HTR-8/SVneo (cell line): ENCODE measurements around the gene YIF1B.
"Not testable (repeated sequence)": the region's sequence is repeated elsewhere in the genome, so short reads cannot be mapped to it uniquely, and the experiment has no call there.

ENCODE experiments used
- DNase-seq: peaks from one replicate; pipeline ENCODE4 v3.0.0; 2011; ENCODE audit warnings: low spot score, mixed read lengths; ENCODE audit not compliant: insufficient read length
- FAIRE-seq: peaks from 2 replicates; lab custom pipeline; 2011; peaks lifted over from hg19 to GRCh38; lab: Jason Lieb, UNC

YIF1B gene

GRCh38 chr19:38278751-38279150 lies 37.0 kb downstream of the YIF1B start:
- DNase-seq (no peak), FAIRE-seq (no peak)

- FAIRE-seq (no peak), DNase-seq (no peak)
Measured at GRCh38 chr19:38277969-38278680, 37.6 kb downstream of the YIF1B start.

DNA sequence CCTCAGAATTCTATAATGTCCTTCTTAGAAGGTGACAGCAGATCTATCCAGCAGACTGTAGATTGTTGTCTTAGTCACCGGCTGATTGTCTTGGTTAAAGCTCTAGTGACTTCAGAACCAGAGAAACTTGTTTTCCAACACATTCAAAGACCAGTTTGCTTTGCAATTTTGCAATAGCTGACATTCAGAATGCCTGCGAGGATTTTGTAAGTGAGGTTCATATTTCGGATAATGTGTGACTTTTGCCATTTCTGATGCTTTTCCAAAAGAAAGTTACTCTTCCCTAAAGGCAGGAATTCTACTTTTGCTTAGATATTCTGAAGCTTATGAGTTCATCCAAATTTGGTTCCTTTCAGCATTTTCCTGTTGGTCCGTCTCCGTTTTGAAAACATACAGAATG lies 38.2 kb downstream of the YIF1B start:
- DNase-seq (no peak), FAIRE-seq (no peak)

GRCh38 chr19:38276942-38277517 lies 38.7 kb downstream of the YIF1B start:
- no peak for FAIRE-seq
- no peak for DNase-seq

DNA sequence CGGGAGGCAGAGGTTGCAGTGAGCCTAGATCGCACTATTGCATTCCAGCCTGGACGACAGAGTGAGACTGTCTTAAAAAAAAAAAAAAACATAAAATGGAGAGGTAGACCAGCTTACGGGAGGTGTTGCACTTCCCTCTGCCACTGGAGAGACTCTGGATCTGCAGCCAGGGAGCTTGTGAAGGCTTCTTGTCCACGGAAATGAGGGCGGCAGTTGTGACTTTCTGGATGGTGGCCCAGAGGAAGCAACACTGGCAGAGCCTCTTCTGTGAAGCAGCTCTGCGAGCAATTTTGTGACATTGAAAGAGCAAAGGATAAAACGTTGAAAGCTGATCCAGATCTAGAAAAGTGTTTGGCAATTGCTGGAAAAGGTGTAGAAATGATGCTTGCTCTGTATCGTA lies 41.0 kb downstream of the YIF1B start:
- DNase-seq (no peak), FAIRE-seq (no peak)

GRCh38 chr19:38273499-38273898 lies 42.2 kb downstream of the YIF1B start:
- no peak for FAIRE-seq
- no peak for DNase-seq

DNA sequence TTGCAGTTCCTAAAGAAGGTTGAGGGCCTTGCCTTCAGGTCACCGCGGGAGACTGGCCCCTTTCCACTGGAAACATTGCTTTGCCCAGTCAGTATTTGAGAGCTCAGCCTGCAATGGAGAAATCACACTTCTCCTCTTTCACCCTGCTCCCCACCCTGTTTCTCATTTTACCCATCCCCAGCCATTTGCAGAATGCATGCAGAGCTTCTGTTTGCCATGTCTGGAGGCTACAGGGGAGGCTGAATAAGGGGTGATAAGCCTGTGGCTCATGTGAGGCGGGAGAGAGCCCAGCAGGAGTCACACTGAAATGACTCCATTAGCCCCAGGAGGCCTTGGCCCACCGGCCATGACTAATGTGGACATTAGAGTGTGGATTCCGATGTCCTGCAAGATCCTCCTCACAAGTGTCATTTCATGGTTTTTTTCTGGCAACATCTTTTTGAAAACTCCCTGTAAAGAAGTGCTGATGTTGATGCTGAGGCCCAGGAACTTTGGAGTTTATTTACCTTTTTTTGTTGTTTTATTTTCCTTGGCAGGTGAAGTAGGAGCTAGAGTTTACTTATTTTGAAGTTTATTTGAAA lies 45.1 kb downstream of the YIF1B start:
- no peak for FAIRE-seq
- no peak for DNase-seq

- FAIRE-seq (no peak), DNase-seq (no peak)
Measured at GRCh38 chr19:38268539-38268938, 47.2 kb downstream of the YIF1B start.

DNA sequence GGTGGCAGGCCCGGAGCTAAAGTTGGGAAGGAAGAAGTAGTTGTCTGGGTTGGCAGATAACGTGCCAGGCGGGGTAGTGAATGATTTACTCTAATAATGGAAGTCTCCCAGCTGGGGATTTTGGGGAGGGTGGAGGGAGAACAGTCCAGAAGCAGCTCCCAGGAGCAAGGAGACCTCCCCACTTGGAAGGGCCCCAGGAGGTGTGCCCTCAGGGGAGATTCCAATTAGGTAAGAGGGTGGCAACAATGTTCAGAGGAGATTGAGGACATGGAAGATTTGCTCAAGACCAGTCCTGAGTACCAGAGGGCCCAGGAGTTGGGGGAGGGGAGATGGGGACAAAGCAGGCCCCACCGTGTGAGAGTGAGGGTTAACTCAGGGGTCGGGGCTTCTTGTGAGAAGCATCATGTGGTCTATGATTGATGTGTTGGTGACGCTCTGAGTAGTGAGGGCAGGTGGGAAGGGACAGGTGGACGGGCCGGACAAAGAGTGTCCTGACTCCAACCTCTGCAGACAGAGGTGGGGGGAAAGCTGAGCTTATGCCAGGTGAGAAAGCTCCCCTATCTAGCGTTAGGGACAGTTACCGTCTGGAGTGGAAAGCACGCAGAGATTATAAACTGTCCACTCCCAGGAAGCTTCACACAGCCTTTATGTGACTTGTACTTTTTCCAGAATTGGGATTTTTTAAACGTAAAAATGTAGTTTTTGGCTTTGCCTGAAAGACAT lies 47.8 kb downstream of the YIF1B start:
- no peak for DNase-seq
- FAIRE-seq: peak; percentile 42

- FAIRE-seq (peak; percentile 89), DNase-seq (peak; percentile 67)
Measured at GRCh38 chr19:38266981-38267597, 48.7 kb downstream of the YIF1B start.

GRCh38 chr19:38265921-38266429 lies 49.8 kb downstream of the YIF1B start:
- no peak for DNase-seq
- no peak for FAIRE-seq

DNA sequence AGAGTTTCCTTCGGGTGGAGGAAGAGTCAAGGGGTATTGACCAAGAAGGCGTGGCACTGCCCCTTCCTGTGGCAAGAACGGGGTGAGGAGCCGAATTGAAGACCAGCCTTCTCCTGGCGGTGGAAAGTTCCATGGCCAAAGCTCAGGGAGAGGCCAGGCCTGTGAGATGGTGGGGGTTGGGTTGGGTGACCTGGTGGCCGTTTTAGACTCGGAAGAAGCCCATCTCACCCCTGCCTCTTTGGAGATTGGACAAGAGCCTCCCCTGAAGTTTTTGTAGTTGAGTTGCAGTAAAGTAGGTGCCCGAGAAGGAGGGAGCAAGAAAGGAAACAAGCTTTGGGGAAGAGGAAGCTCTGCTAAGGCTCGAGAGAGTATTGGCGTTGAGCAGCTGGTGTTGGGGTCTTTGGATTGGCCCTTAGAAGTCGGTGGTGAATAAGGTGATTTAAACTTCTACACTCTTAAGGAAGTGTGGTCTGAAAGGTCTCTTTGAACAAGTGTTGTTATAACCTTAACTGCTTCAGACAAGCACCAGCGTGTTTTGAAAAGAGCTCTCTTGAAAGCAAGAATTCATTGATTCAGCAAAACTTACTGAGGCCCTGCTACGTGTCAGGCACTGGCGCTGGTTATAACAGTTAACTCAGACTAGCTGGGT lies 50.4 kb downstream of the YIF1B start:
- DNase-seq (no peak), FAIRE-seq (no peak)

- DNase-seq (no peak), FAIRE-seq (no peak)
Measured at GRCh38 chr19:38264486-38265212, 51.1 kb downstream of the YIF1B start, which contains the start of gene SPINT2. Gene SPINT2, plus strand, starts transcription at chr19:38264573. Its CDS starts 320 bp downstream, at chr19:38264893.

DNA sequence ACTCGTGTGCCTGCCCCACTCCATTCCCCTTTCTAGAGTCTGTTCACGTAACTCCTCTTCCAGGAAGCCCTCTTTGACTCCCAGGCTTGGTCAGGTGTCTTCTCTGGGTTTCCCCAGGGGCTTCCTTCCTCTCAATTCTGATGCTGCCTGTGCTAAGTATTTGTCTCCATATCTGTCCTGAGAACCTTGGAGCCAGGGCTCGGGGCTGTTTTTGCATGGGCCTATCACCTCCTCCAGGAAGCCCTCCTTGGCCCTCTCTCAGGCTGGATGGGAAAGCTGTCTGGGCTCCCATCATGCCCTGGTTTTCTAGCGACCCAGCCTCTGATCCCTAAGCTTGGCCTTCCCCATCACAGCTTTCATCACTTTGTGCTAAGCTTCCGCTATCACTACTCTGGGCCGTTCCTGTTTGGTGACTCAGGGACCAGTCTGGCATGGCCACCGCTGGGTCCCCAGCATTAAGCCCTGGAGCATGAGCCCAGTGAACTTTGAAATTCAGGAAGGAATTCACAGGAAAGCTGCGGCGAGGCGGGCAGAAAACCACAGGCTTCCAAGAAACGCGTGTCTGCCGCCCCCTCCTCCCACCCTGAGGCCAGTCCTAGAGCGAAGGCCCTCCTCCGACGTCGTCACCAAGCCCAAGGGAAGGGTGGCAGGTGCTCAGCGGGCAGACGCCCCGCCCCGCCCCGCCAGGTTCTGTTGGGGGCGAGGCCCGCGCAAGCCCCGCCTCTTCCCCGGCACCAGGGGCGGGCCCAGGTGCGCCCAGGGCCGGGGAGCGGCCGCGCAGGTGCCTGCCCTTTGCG lies 51.9 kb downstream of the YIF1B start:
- peak; percentile 62 for DNase-seq
- no peak for FAIRE-seq

DNA sequence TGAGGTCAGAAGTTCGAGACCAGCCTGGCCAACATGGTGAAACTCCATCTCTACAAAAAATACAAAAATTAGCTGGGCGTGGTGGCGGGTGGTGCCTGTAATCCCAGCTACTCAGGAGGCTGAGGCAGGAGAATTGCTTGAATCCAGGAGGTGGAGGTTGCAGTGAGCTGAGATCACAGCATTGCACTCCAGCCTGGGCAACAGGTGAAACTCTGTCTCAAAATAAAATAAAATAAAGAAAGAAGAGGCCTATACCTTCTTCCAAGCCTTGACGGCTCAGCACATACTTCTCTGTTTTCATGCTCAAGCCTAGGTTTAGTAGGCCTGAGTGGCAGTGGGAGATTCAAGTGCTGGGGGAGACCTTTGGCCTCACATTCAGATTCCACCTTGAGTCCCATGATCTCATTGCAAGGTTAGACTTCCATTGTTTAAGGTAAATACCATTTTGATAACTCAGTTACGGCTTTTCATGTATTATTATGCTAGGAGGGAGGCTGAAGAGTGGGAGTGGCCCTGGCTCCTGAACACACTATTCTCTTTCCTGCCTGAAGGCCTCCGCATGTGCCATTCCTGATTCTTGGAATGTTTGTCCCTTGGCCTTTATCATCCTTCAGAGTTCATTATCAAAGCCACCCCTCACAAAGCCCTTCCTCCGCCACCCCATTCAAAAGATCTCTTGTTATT lies 53.0 kb downstream of the YIF1B start:
- FAIRE-seq (no peak), DNase-seq (no peak)

GRCh38 chr19:38261942-38262341 lies 53.8 kb downstream of the YIF1B start:
- not testable (repeated sequence) for FAIRE-seq, DNase-seq

DNA sequence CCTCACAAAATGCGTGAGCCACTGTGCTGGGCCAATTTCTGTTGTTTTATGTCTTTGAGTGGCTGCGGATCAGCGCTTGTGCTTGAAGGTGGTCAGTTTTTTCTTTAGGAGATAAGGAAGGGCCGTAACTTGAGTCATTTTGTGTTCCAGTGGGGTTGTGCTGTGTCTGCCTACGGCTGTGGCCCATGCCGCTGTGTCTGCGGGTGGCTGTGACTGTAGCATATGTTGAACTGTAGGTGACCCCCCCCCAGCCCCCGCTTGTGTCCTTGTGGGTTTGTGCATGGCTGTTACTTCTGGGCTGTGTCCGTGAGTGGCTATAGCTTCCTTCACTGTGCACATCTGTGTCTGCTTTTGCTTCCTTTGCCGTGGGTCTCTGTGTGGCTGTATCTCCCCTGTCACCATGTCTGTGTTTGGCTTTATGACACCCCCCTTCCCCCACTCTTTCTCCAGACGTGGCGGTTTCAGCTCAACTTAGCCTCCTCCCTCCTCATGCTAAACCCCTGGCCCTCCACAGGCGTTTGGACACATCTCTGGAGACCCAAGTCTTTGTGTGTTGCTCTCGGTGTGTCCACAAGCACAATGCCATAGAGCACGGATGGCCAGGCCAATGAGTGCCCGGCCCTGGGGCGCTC lies 60.2 kb downstream of the YIF1B start:
- no peak for DNase-seq
- no peak for FAIRE-seq
